Smooth muscle cell (in vitro differentiated cells): ENCODE results near the gene ARMC6. TPM values are rescaled to one million over a fixed set of nuclear protein-coding genes. Genes with fewer than 3 reads are reported as not detected.

Experiments
- DNase-seq: peaks from one replicate; lab custom pipeline; 2025; ENCODE audit not compliant: unreplicated experiment; lab: John Stamatoyannopoulos, UW
- H2AFZ ChIP-seq: fragments of 200-600 bp; sonication (generic); 2 replicates; pipeline ENCODE4 v1.6.0; 2016; ENCODE audit warnings: antibody characterized with exemption, low read depth, mild to moderate bottlenecking
- H3F3A ChIP-seq: fragments of 200-600 bp; sonication (generic); 2 replicates; pipeline ENCODE4 v1.6.0; 2017; ENCODE audit warnings: antibody characterized with exemption, low read depth
- H3K27ac ChIP-seq: fragments of 200-600 bp; sonication (generic); 2 replicates; pipeline ENCODE4 v1.5.1; 2016; ENCODE audit warnings: low read depth, mild to moderate bottlenecking
- H3K27me3 ChIP-seq: fragments of 200-600 bp; sonication (generic); 2 replicates; pipeline ENCODE4 v1.6.1; 2016; ENCODE audit warnings: low read depth, mild to moderate bottlenecking
- H3K36me3 ChIP-seq: fragments of 200-600 bp; sonication (generic); 2 replicates; pipeline ENCODE4 v1.5.1; 2016; ENCODE audit warnings: low read depth
- H3K4me1 ChIP-seq: fragments of 200-600 bp; sonication (generic); 2 replicates; pipeline ENCODE4 v1.5.1; 2016; ENCODE audit warnings: low read depth
- H3K4me2 ChIP-seq: fragments of 200-600 bp; sonication (generic); 2 replicates; pipeline ENCODE4 v1.6.0; 2016; ENCODE audit warnings: mild to moderate bottlenecking
- H3K4me3 ChIP-seq: fragments of 200-600 bp; sonication (generic); 2 replicates; pipeline ENCODE4 v1.5.1; 2016; ENCODE audit warnings: mild to moderate bottlenecking
- H3K79me2 ChIP-seq: fragments of 200-600 bp; sonication (generic); 2 replicates; pipeline ENCODE4 v1.6.0; 2016; ENCODE audit warnings: low read depth, mild to moderate bottlenecking
- H3K9ac ChIP-seq: fragments of 200-600 bp; sonication (generic); 2 replicates; pipeline ENCODE4 v1.6.0; 2016; ENCODE audit warnings: low read depth
- H3K9me3 ChIP-seq: fragments of 200-600 bp; sonication (generic); replicated peaks from 2 replicates; pipeline ENCODE4 v1.5.1; 2016; ENCODE audit warnings: low read depth
- H4K20me1 ChIP-seq: fragments of 200-600 bp; sonication (generic); 2 replicates; pipeline ENCODE4 v1.6.0; 2016; ENCODE audit warnings: low read depth
- WGBS: methylation state at CpG from one replicate; pipeline ENCODE4 v1.1.7; 2016; ENCODE audit warnings: low lambda C conversion rate; 5-methylcytosine and 5-hydroxymethylcytosine counted together
- polyA plus RNA-seq: library from polyadenylated mRNA; unstranded; fragments of >200 nt; fragmentation: Nextera tagmentation; extraction: Ambion mirVana; gene quantifications from 2 replicates; pipeline ENCODE4 v1.2.1, GENCODE V29; 2016
- total RNA-seq: library from RNA; depleted of rRNA; stranded (reverse); fragments of >200 nt; gene quantifications from 2 replicates; pipeline ENCODE4 v1.2.3, GENCODE V29; 2014
- TF ChIP-seq, protein P1 (sequence below): fragments of 200-600 bp; sonication (generic); IDR thresholded peaks from 2 replicates; pipeline ENCODE4 v1.5.1; 2017; ENCODE audit warnings: borderline replicate concordance, mild to moderate bottlenecking, antibody characterized with exemption; ENCODE audit not compliant: insufficient read depth, poor library complexity, severe bottlenecking

ARMC6 gene
- total and polyA plus RNA-seq, 2 experiments from 2014 or later = 17.8 to 27.1 TPM

DNA sequence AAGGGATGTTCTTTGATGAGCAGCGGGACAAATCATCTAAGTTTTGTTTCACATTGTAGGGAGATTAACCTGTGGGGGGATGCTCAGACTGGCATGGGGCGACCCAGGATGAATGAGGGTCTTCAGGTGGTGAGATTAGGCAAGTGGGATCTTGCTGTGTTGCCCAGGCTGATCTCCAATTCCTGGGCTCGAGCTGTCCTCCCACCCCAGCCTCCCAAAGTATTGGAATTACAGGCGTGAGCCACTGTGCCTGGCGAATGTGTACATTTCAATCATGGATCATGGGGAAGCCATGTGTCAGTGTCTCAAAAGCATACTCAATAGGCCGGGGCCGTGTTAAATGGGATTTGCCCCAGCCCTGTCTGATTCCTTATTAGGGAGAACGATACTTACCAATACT lies 38.5 kb downstream of the ARMC6 start:
- Histone ChIP-seq H3K79me2 (no peaks in the 10 kb centered on the region), H4K20me1 (peaks cover 33% of the 10 kb centered on the region), H3K36me3 (no peaks in the 10 kb centered on the region), H3F3A (no peaks in the 10 kb centered on the region), H3K4me2 (no peak overlapping the region), H3K4me1 (no peaks in the 10 kb centered on the region), H3K9ac (no peak overlapping the region), H2AFZ (no peak overlapping the region), H3K4me3 (no peak overlapping the region), H3K9me3 (no peaks in the 10 kb centered on the region), H3K27ac (no peak overlapping the region), H3K27me3 (no peaks in the 10 kb centered on the region)
- TF ChIP-seq, protein P1, sequence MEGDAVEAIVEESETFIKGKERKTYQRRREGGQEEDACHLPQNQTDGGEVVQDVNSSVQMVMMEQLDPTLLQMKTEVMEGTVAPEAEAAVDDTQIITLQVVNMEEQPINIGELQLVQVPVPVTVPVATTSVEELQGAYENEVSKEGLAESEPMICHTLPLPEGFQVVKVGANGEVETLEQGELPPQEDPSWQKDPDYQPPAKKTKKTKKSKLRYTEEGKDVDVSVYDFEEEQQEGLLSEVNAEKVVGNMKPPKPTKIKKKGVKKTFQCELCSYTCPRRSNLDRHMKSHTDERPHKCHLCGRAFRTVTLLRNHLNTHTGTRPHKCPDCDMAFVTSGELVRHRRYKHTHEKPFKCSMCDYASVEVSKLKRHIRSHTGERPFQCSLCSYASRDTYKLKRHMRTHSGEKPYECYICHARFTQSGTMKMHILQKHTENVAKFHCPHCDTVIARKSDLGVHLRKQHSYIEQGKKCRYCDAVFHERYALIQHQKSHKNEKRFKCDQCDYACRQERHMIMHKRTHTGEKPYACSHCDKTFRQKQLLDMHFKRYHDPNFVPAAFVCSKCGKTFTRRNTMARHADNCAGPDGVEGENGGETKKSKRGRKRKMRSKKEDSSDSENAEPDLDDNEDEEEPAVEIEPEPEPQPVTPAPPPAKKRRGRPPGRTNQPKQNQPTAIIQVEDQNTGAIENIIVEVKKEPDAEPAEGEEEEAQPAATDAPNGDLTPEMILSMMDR = no peak
- 95% methylated on average over 8 of the region's 8 CpGs for WGBS
- DNase-seq = no peak

DNA sequence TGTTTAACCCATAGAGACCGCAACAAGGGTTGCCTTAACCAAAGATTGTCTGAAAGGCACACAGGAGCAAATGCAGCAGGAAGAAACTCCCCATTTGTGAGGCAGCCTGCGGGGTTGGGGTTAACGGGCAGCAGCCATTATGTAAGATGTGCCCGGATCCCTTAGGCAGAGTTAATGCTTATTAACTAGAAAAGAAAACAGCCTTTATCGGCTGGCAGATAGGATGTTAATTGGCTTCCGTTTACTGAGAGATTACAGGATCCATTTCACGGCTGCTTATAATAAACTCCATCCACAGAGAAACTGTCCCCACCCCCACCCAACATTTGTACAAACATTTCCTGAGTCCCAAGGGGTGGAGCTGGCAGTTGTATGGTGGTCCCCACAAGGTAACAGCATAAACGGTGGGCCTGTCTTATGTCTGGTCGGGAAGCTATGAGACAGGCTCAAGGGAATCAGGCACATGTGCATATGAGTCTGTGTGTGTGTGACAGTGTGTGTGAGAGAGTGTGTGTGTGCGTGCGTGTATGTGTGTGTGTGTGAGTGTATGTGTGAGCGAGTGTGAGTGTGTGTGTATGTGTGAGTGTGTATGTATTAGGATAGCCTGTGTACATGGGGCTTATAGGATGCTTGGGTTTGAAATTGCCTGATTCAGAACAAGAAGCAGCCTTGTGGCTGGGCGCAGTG lies 40.9 kb downstream of the ARMC6 start:
- Histone ChIP-seq H3K27me3 (no peaks in the 10 kb centered on the region), H3K36me3 (no peaks in the 10 kb centered on the region), H3K27ac (no peak overlapping the region), H3K4me1 (no peaks in the 10 kb centered on the region), H3K4me3 (no peak overlapping the region), H3K79me2 (no peaks in the 10 kb centered on the region), H2AFZ (no peak overlapping the region), H3F3A (no peaks in the 10 kb centered on the region), H3K9ac (no peak overlapping the region), H3K4me2 (no peak overlapping the region), H3K9me3 (no peaks in the 10 kb centered on the region), H4K20me1 (peaks cover 41% of the 10 kb centered on the region)
- DNase-seq = no peak
- TF ChIP-seq, protein P1 = no peak
- 62% methylated on average over 13 of the region's 13 CpGs for WGBS

DNA sequence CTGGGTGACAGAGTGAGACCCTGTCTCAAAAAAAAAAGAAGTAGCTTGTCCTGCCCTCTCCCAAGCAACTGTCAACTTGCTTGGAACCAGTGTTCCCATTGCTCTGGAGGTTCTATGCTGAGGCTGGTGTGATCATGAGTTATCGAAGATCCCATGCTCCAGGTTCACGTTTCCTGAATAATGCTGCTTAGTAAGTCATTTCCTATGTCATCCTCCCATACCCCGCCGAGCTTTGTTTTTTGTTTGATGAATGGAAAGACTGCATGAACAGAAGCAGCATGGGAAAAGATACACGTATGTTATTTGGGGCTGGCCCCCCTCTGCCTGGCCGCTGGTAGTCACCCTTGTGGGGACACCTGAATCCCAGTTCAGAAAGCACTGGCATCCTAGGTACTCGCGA lies 41.7 kb downstream of the ARMC6 start:
- Histone ChIP-seq H3K9me3 (no peaks in the 10 kb centered on the region), H4K20me1 (peaks cover 49% of the 10 kb centered on the region), H3K27me3 (no peaks in the 10 kb centered on the region), H2AFZ (no peak overlapping the region), H3F3A (no peaks in the 10 kb centered on the region), H3K9ac (no peak overlapping the region), H3K4me1 (no peaks in the 10 kb centered on the region), H3K27ac (no peak overlapping the region), H3K79me2 (no peaks in the 10 kb centered on the region), H3K4me2 (no peak overlapping the region), H3K36me3 (no peaks in the 10 kb centered on the region), H3K4me3 (no peak overlapping the region)
- TF ChIP-seq, protein P1 = no peak
- 91% methylated on average over 8 of the region's 8 CpGs for WGBS
- DNase-seq = no peak

DNA sequence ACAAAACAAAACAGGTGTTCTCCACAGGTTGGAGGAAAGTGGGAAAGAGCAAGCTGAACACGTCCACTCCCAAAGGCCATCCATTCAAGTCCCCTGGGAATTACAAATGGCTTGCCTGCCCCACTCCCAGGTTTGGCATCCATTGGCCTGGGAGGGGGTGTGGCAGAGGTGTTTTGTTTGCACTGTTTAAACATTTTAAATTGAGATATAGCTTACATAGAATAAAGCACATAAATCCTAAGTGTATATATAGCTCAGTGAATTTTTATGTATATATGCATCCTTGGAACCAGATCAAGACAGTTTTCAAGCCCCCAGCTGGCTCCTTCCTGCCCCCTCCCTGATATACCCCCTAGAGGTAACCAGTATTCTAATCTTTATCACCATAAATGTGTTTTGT lies 43.1 kb downstream of the ARMC6 start:
- no peak for DNase-seq
- TF ChIP-seq, protein P1 = no peak
- no peak overlapping the region for H3K27ac ChIP-seq
- WGBS = 86% methylated on average over 1 of the region's 1 CpG
- no peaks in the 10 kb centered on the region for H3K4me1 ChIP-seq
- H3F3A ChIP-seq = no peaks in the 10 kb centered on the region
- no peaks in the 10 kb centered on the region for H3K36me3 ChIP-seq
- no peak overlapping the region for H3K9ac ChIP-seq
- H3K27me3 ChIP-seq = no peaks in the 10 kb centered on the region
- no peaks in the 10 kb centered on the region for H3K79me2 ChIP-seq
- H3K9me3 ChIP-seq = no peaks in the 10 kb centered on the region
- H2AFZ ChIP-seq = no peak overlapping the region
- no peak overlapping the region for H3K4me2 ChIP-seq
- H3K4me3 ChIP-seq = no peak overlapping the region
- peaks cover 58% of the 10 kb centered on the region for H4K20me1 ChIP-seq
